Sigmoid colon (tissue), 7 donors: Measurements from ENCODE around the gene TIMP2. TPM values are rescaled to one million over a fixed set of nuclear protein-coding genes. Genes with fewer than 3 reads are reported as not detected.
"Not testable (repeated sequence)": the region's sequence is repeated elsewhere in the genome, so short reads cannot be mapped to it uniquely, and the experiment has no call there.

ENCODE experiments used
- DNase-seq: peaks from one replicate; pipeline ENCODE4 v3.0.0-alpha.2; 2019
- H3K27ac ChIP-seq, 4 donors: fragments of 200-600 bp; sonication (generic); one replicate each; pipeline ENCODE4 v1.5.1; 2016 to 2019; ENCODE audit warnings: mild to moderate bottlenecking in 1 of 4
- H3K27me3 ChIP-seq, 3 donors: fragments of 200-600 bp; sonication (generic); one replicate each; pipeline ENCODE4 v1.5.1; 2019; ENCODE audit warnings: mild to moderate bottlenecking in 1 of 3
- H3K36me3 ChIP-seq, 4 donors: fragments of 200-600 bp; sonication (generic); one replicate each; pipeline ENCODE4 v1.5.1; 2016 to 2019
- H3K4me1 ChIP-seq, 4 donors: fragments of 200-600 bp; sonication (generic); one replicate each; pipeline ENCODE4 v1.5.1; 2017 to 2019
- H3K4me3 ChIP-seq, 4 donors: fragments of 200-600 bp; sonication (generic); one replicate each; pipeline ENCODE4 v1.5.1; 2017 to 2019; ENCODE audit warnings: mild to moderate bottlenecking in 2 of 4, moderate library complexity in 1 of 4
- H3K9me3 ChIP-seq, 4 donors: fragments of 200-600 bp in 3 of 4; sonication (generic) in 3 of 4; one replicate each; pipeline versions ENCODE4 v1.5.1 to v1.6.1; 2013 to 2019
- CTCF ChIP-seq, 4 experiments: fragments of 450-650 bp in 3 of 4; fragments of 200-600 bp in 1 of 4; IDR thresholded peaks; one replicate each; pipeline ENCODE4 v1.5.1; 2016 to 2019; ENCODE audit warnings: antibody characterized with exemption in 4 of 4, mild to moderate bottlenecking in 3 of 4, moderate library complexity in 2 of 4
- EP300 ChIP-seq, 4 donors: sonication (generic); formaldehyde crosslinking; IDR thresholded peaks; one replicate each; pipeline ENCODE4 v1.6.1; 2017; ENCODE audit warnings: antibody characterized with exemption in 4 of 4
- POLR2A ChIP-seq, 2 donors: fragments of 450-650 bp; IDR thresholded peaks; one replicate each; pipeline ENCODE4 v1.6.1; 2016; ENCODE audit warnings: antibody characterized with exemption in 2 of 2, mild to moderate bottlenecking in 2 of 2, moderate library complexity in 2 of 2
- POLR2AphosphoS5 ChIP-seq, 4 donors: sonication (generic); formaldehyde crosslinking; IDR thresholded peaks; one replicate each; pipeline ENCODE4 v1.6.1; 2017; ENCODE audit warnings: antibody characterized with exemption in 4 of 4
- WGBS, 2 donors: extraction: QIAGEN DNeasy Blood & Tissue Kit; methylation state at CpG; one replicate each; pipeline ENCODE4 v1.1.7; 2013; 5-methylcytosine and 5-hydroxymethylcytosine counted together
- intact Hi-C: fragments of 100-400 bp; cut with DNase I; formaldehyde crosslinking; loops from one replicate; pipeline ENCODE4 v1.15.1; 2023
- polyA plus RNA-seq, 3 donors: library from polyadenylated mRNA; stranded (reverse); fragments of 200-250 nt; gene quantifications; one replicate each; pipeline ENCODE4 v1.2.3, GENCODE V29; 2013
- total RNA-seq, 4 donors: library from RNA; depleted of rRNA; stranded (reverse); fragments of >200 nt; gene quantifications; one replicate each; pipeline ENCODE4 v1.1.0, GENCODE V29; 2016
- donor health status: healthy with polysubstance abuse.
- donor health status: Bipolar disorder and iron deficiency.
- donor health status: healthy.

TIMP2 gene
- total and polyA plus RNA-seq, 7 donors, result 16.4 to 227 (median 142) TPM

GRCh38 chr17:78947235-78948149 lies 22.3 kb upstream of the TIMP2 start:
- H3K4me3 ChIP-seq, result no peak overlapping the region
- peaks cover 0 to 9% (median 4%) of the 10 kb centered on the region in 4 donors for H3K9me3 ChIP-seq
- peaks cover 0 to 10% (median 7%) of the 10 kb centered on the region in 4 donors for H3K4me1 ChIP-seq
- H3K27me3 ChIP-seq, result no peaks in the 10 kb centered on the region
- intact Hi-C loops, result no loop called here
- no peaks in the 10 kb centered on the region for H3K36me3 ChIP-seq
- TF ChIP-seq POLR2AphosphoS5 (IDR thresholded peaks at IDR 0.05) (no peak), EP300 (IDR thresholded peaks at IDR 0.05) (no peak), POLR2A (IDR thresholded peaks at IDR 0.05) (no peak)
- H3K27ac ChIP-seq, result no peak overlapping the region
- WGBS, 2 donors, result 32 to 68% methylated on average over 18 of the region's 18 CpGs
- no peak for DNase-seq

GRCh38 chr17:78946631-78947030 lies 21.4 kb upstream of the TIMP2 start:
- 74 to 82% methylated on average over 8 of the region's 8 CpGs for WGBS, 2 donors
- intact Hi-C loops, result no loop called here
- no peaks in the 10 kb centered on the region for H3K36me3 ChIP-seq
- H3K4me3 ChIP-seq, result no peak overlapping the region
- peak; percentile 50 for DNase-seq
- TF ChIP-seq EP300 (IDR thresholded peaks at IDR 0.05) (no peak), CTCF (IDR thresholded peaks at IDR 0.05) (no peak), POLR2AphosphoS5 (IDR thresholded peaks at IDR 0.05) (no peak), POLR2A (IDR thresholded peaks at IDR 0.05) (no peak)
- H3K4me1 ChIP-seq, result peaks cover 0 to 1% (median 0%) of the 10 kb centered on the region in 4 donors
- H3K9me3 ChIP-seq, result peaks cover 0 to 9% (median 4%) of the 10 kb centered on the region in 4 donors
- H3K27ac ChIP-seq, result no peak overlapping the region
- no peaks in the 10 kb centered on the region for H3K27me3 ChIP-seq

GRCh38 chr17:78946131-78946530 lies 20.9 kb upstream of the TIMP2 start:
- WGBS, 2 donors, result 84 to 87% methylated on average over 7 of the region's 7 CpGs
- Histone ChIP-seq H3K36me3 (no peaks in the 10 kb centered on the region), H3K27me3 (no peaks in the 10 kb centered on the region), H3K4me3 (no peak overlapping the region), H3K9me3 (peaks cover 0 to 7% (median 4%) of the 10 kb centered on the region in 4 donors), H3K27ac (no peak overlapping the region), H3K4me1 (no peaks in the 10 kb centered on the region)
- TF ChIP-seq POLR2AphosphoS5 (IDR thresholded peaks at IDR 0.05) (no peak), POLR2A (IDR thresholded peaks at IDR 0.05) (no peak), EP300 (IDR thresholded peaks at IDR 0.05) (no peak), CTCF (IDR thresholded peaks at IDR 0.05) (no peak)
- no peak for DNase-seq
- intact Hi-C loops, result no loop called here

GRCh38 chr17:78945455-78945854 lies 20.3 kb upstream of the TIMP2 start:
- H3K4me1 ChIP-seq, H3K36me3 ChIP-seq, H3K9me3 ChIP-seq, H3K27ac ChIP-seq, DNase-seq, intact Hi-C loops, H3K27me3 ChIP-seq, H3K4me3 ChIP-seq: not testable (repeated sequence)
- WGBS, 2 donors, result 90 to 91% methylated on average over 12 of the region's 12 CpGs

- H3K36me3 ChIP-seq, result no peaks in the 10 kb centered on the region
- no peaks in the 10 kb centered on the region for H3K9me3 ChIP-seq
- no peak overlapping the region for H3K27ac ChIP-seq
- H3K4me1 ChIP-seq, result no peaks in the 10 kb centered on the region
- no peaks in the 10 kb centered on the region for H3K27me3 ChIP-seq
- no peak overlapping the region for H3K4me3 ChIP-seq
- 76 to 79% methylated on average over 10 of the region's 10 CpGs for WGBS, 2 donors
- intact Hi-C loops, result no loop called here
- peak; percentile 64 for DNase-seq
- TF ChIP-seq POLR2A (IDR thresholded peaks at IDR 0.05) (no peak), POLR2AphosphoS5 (IDR thresholded peaks at IDR 0.05) (no peak), EP300 (IDR thresholded peaks at IDR 0.05) (no peak), CTCF (IDR thresholded peaks at IDR 0.05) (no peak)
These were observed 19.8 kb upstream of the TIMP2 start for GRCh38 chr17:78944956-78945355.
